LNCaP clone FGC (cell line): Measurements from ENCODE around the gene ROBO4.

Source experiments
- DNase-seq: peaks from one replicate; pipeline ENCODE4 v3.0.0-alpha.2; 2011; ENCODE audit warnings: low read depth
- H3K4me3 ChIP-seq: 2 replicates; pipeline ENCODE4 v1.5.1; 2011; ENCODE audit warnings: mild to moderate bottlenecking, low read depth, low read length, control low read depth
- TF ChIP-seq, protein P1 (sequence below): IDR thresholded peaks from 2 replicates; pipeline ENCODE4 v1.5.1; 2012; ENCODE audit warnings: mild to moderate bottlenecking; ENCODE audit not compliant: control insufficient read depth, insufficient read depth; ENCODE audit errors: extremely low read depth

The ROBO4 gene

DNA sequence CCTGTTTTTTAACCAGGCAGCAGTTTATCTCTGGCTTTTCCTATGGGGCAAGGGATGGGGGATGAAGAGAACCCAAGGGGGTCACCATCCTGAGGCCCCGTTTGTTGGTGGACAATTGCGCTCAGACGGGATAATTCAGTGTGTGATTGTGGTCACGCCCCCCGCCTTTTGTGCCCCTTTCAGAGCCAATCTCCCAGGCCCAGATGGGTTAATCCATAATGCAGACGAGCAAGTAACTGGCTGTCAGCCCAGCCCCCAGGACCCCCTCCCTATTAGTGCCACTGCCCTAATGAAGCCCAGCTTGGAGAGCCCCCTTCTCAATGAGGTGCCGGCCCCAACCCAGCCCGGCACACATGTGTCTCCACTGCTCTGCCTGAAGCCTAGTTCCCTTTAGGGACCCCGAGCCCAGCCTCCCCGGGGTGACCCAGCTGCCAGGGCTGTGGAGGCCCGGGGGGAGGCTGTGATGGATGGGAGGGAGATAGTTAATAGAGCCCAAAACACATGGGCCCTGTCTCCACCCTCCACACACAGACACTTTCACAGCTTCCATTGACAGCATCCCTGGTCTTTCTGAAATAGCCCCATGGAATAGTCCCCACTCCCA is 51.5 kb downstream of the ROBO4 start:
- DNase-seq, result no peak
- no peak overlapping the region for H3K4me3 ChIP-seq
- TF ChIP-seq, protein P1, sequence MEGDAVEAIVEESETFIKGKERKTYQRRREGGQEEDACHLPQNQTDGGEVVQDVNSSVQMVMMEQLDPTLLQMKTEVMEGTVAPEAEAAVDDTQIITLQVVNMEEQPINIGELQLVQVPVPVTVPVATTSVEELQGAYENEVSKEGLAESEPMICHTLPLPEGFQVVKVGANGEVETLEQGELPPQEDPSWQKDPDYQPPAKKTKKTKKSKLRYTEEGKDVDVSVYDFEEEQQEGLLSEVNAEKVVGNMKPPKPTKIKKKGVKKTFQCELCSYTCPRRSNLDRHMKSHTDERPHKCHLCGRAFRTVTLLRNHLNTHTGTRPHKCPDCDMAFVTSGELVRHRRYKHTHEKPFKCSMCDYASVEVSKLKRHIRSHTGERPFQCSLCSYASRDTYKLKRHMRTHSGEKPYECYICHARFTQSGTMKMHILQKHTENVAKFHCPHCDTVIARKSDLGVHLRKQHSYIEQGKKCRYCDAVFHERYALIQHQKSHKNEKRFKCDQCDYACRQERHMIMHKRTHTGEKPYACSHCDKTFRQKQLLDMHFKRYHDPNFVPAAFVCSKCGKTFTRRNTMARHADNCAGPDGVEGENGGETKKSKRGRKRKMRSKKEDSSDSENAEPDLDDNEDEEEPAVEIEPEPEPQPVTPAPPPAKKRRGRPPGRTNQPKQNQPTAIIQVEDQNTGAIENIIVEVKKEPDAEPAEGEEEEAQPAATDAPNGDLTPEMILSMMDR, result no peak

DNA sequence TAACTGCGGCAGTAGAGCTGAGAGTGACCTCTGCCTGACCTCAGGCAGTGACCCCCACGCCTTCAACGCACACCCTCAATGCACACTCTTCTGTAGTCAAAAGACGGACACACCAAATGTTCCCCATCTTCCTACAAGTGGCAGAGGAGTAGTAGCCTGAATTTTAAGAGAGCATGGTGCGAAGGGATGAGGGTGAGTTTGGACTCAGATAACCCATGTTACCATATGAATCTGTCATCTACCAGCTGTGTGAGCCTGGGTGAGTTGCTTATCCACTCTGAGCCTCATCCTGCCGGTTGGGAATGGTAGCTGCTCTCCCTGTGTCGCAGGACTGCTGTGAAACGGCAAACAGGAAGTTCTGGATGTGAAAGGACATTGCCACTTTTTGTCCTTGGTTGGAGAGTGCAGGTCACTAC is 53.0 kb downstream of the ROBO4 start:
- no peak for DNase-seq
- TF ChIP-seq, protein P1, result no peak
- H3K4me3 ChIP-seq, result no peak overlapping the region

DNA sequence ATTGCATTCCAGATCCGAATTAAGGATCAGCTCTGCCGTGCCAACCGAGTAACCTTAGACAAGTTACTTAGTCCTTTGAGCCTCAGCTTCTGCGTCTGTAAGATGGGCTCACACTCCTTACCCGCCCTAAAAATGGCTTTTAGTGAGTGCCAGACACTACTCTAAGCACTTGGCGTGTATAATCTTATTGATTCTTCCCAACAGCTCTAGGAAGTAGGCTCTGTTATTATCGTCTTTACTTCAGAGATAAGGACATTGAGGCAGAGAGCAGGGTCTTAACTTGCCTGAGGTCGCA is 54.1 kb downstream of the ROBO4 start:
- DNase-seq, result no peak
- TF ChIP-seq, protein P1, result no peak
- H3K4me3 ChIP-seq, result no peak overlapping the region

DNA sequence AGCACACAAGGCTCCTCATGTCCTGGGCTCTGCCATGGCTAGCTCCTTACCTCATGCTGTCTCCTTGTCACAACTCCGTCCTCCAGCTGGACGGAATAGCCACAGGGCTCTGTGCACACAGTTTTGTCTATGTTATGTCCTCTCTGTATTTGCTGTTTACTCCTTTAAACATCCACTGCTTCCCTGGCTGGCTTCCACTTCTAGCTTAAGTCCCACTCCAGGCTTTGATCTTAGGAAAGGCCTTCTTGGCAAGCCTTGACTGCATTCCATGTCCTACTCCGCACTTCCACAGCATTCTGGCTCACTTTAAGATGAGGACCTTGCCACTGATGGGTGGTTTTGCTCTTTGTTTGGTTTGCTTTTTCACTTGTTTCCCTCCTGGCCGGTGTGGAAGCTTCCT is 55.4 kb downstream of the ROBO4 start:
- peak; percentile 47 for DNase-seq
- TF ChIP-seq, protein P1, result no peak
- no peak overlapping the region for H3K4me3 ChIP-seq

DNA sequence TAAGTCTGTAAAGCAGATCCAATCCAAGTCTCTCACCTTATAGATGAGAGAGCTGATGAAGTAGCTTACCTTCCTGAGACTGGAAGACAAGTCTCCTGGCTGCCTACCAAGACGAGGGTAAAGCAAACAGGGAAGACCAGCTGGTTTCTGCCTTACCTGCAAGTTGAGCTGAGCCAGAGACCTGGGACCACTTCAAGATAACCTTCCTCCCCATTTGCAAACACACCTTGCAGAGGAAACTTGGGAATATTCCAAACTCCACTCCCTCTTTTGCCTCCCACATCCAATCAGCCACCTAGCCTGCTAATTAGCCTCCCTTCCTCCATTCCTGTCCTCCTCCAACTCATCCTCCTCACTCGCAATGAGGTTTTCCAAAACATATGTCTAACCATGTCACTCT is 55.8 kb downstream of the ROBO4 start:
- peak; percentile 84 for DNase-seq
- no peak overlapping the region for H3K4me3 ChIP-seq
- TF ChIP-seq, protein P1, result no peak

DNA sequence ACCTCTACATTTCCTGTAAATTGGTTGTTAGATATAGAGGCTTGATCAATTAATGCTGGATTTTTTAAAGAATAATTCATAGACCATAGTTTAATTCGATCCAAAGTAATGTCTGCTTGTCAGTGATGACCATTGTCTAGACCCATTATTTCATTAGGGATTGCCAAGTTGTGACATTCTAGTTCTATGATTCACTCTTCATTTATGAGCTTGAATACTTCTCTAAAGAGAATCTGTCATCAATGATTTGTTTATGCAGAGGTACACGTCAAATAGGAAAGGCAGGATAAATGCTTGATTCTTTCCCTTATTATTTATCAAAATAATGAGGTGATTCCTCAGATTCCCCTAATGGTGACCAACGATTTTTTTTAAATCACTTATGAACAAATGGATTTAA is 56.5 kb downstream of the ROBO4 start:
- no peak for DNase-seq
- H3K4me3 ChIP-seq, result no peak overlapping the region
- TF ChIP-seq, protein P1, result no peak

DNA sequence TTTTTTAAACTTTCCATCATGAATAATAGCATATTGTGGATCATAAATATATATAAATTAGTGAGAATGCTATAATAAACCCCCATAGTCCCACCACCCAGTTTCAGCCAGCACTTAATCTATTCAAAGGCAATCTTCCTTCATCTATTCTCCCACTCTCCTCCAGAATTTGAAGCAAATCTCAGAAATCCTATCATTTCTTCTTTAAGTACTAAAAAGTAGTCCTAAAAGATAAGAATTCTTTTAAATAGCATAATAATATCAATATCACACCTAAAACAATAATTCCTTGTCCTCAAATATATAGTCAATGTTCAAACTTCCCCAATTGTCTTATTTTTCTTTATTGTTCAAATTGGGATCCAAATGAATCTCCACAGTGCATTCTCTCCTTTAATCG is 57.0 kb downstream of the ROBO4 start:
- TF ChIP-seq, protein P1, result no peak
- DNase-seq, result no peak
- no peak overlapping the region for H3K4me3 ChIP-seq
